AG04450 (cell line): ENCODE data around the gene TPM1. TPM values are rescaled to one million over a fixed set of nuclear protein-coding genes. Genes with fewer than 3 reads are reported as not detected.

ENCODE experiments used
- CTCF ChIA-PET: fragments of 300-600, 350-600 bp; formaldehyde crosslinking; extraction: SDS; loops from one replicate; lab custom pipeline; 2022; ENCODE audit warnings: antibody characterized with exemption, inconsistent platforms; lab: Charles Lee
- POLR2A ChIA-PET: fragments of 350-600 bp; formaldehyde crosslinking; extraction: SDS; loops from one replicate; lab custom pipeline; 2021; ENCODE audit warnings: antibody characterized with exemption, inconsistent platforms; lab: Yijun Ruan, JAX
- DNase-seq: peaks from one replicate; pipeline ENCODE4 v3.0.0-alpha.2; 2011; ENCODE audit warnings: low read depth, low spot score
- H3K27ac ChIP-seq: one replicate; pipeline ENCODE4 v1.5.1; 2012; ENCODE audit warnings: low read depth, low read length, control low read depth
- H3K27me3 ChIP-seq: one replicate; pipeline ENCODE4 v1.6.0; 2012; ENCODE audit warnings: low read length; ENCODE audit not compliant: control insufficient read depth, insufficient read depth
- H3K4me3 ChIP-seq: 2 replicates; pipeline ENCODE4 v1.5.1; 2011; ENCODE audit warnings: mild to moderate bottlenecking, low read depth, low read length, control low read depth
- H3K9me3 ChIP-seq: 2 replicates; pipeline ENCODE4 v1.5.1; 2012; ENCODE audit warnings: low read length; ENCODE audit not compliant: control insufficient read depth, insufficient read depth
- CTCF ChIP-seq: IDR thresholded peaks from 2 replicates; pipeline ENCODE4 v1.5.1; 2011; ENCODE audit warnings: low read depth, low read length, control low read depth, inconsistent platforms
- polyA plus RNA-seq: library from polyadenylated mRNA; depleted of rRNA; stranded (reverse); fragments of >200 nt; gene quantifications from 2 replicates; pipeline ENCODE4 v1.2.3, GENCODE V29; 2011

TPM1 gene
- polyA plus RNA-seq, 1 experiment: 1,348 TPM

GRCh38 chr15:63050731-63051155 lies 8.2 kb downstream of the TPM1 start:
- no peaks in the 10 kb centered on the region for H3K27me3 ChIP-seq
- H3K27ac ChIP-seq: peak overlapping the region; percentile 54
- H3K4me3 ChIP-seq: peak overlapping the region; percentile 94
- ChIA-PET CTCF (no interaction called here), POLR2A (interaction anchor here (0.6 to 1.8 kb wide), 4 partner anchors 15 to 38 kb away, joined by 3 to 7 read pairs (median 4); no protein-coding TSS in a partner anchor)
- H3K9me3 ChIP-seq: no peaks in the 10 kb centered on the region; the same call in 1 of the 2 replicates
- no peak for DNase-seq
- no peak for TF ChIP-seq CTCF

- POLR2A ChIA-PET: interaction anchor here (0.6 to 1.8 kb wide), 11 partner anchors 9 to 293 kb away, joined by 3 to 7 read pairs (median 4); partner anchors contain the start of gene TPM1
- CTCF ChIA-PET: no interaction called here
- TF ChIP-seq CTCF: no peak
- Histone ChIP-seq H3K27ac (peak overlapping the region; percentile 54), H3K9me3 (no peaks in the 10 kb centered on the region; the same call in 1 of the 2 replicates), H3K27me3 (no peaks in the 10 kb centered on the region), H3K4me3 (peak overlapping the region; percentile 14)
- peak; percentile 62 for DNase-seq
These were observed 8.9 kb downstream of the TPM1 start for GRCh38 chr15:63051156-63052066.

GRCh38 chr15:63052077-63052841 lies 9.7 kb downstream of the TPM1 start:
- CTCF ChIA-PET: interaction anchor here (1.9 kb wide), 1 partner anchor 42 kb away, joined by 9 read pairs; no protein-coding TSS in a partner anchor
- peak overlapping the region; percentile 48 for H3K27ac ChIP-seq
- TF ChIP-seq CTCF: no peak
- POLR2A ChIA-PET: interaction anchor here (0.5 to 1.8 kb wide), 9 partner anchors 8 to 269 kb away, joined by 3 to 7 read pairs (median 4); partner anchors contain the start of gene TPM1
- DNase-seq: no peak
- no peaks in the 10 kb centered on the region; the same call in 1 of the 2 replicates for H3K9me3 ChIP-seq
- H3K4me3 ChIP-seq: no peak overlapping the region
- no peaks in the 10 kb centered on the region for H3K27me3 ChIP-seq

DNA sequence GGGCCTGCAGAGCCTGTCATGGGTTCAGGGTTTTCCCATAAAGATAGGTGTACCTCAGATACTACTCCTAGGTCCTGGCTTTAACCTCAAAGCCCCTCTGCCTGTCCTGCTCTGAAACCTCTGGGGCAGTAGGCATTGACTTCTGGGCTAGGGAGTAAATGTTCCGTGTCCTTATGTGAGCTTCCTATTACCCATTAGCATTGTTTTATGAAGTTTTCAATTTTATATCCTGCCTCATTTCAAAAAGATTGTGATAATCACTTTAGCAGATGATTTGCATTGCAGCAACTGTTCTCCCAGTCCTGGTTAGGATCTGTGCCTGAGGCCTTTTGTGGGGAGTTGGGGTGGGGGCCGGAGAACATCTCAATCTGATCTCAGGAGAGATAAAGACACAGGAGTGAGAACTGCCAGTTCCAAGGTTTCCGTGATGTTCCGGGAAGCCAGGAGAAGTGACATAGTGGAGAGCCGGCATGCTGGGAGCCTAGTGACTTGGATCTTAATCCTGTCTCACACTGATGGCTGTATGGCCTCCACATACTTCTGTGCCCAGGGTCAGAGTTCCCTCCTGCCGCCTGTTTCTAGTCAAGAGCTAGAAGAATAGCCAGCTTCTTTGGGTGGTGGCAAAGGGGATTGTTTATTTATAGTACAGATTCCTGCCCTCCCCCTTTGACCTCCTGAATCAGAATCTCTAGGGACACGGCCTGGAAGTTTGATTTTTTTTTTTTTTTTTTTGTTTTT lies 10.6 kb downstream of the TPM1 start:
- no peaks in the 10 kb centered on the region; the same call in 1 of the 2 replicates for H3K9me3 ChIP-seq
- no peak for DNase-seq
- peak overlapping the region; percentile 76 for H3K27ac ChIP-seq
- TF ChIP-seq CTCF: no peak
- no peaks in the 10 kb centered on the region for H3K27me3 ChIP-seq
- POLR2A ChIA-PET: interaction anchor here (0.7 to 1.4 kb wide), 10 partner anchors 8 to 500 kb away, joined by 3 to 11 read pairs (median 5); partner anchors contain the start of gene TPM1
- CTCF ChIA-PET: interaction anchor here (1.9 kb wide), 1 partner anchor 41 kb away, joined by 9 read pairs; no protein-coding TSS in a partner anchor
- peak overlapping the region; percentile 3; the same call in 1 of the 2 replicates for H3K4me3 ChIP-seq
